Embryonic facial prominence (tissue), 1 donor: ENCODE measurements around the gene GGPS1.
"Not testable (repeated sequence)": the region's sequence is repeated elsewhere in the genome, so short reads cannot be mapped to it uniquely, and the experiment has no call there.

Experiments used
- DNase-seq: peaks from one replicate; pipeline ENCODE4 v3.0.0-alpha.2; 2016; ENCODE audit errors: extremely low spot score

The GGPS1 gene

DNA sequence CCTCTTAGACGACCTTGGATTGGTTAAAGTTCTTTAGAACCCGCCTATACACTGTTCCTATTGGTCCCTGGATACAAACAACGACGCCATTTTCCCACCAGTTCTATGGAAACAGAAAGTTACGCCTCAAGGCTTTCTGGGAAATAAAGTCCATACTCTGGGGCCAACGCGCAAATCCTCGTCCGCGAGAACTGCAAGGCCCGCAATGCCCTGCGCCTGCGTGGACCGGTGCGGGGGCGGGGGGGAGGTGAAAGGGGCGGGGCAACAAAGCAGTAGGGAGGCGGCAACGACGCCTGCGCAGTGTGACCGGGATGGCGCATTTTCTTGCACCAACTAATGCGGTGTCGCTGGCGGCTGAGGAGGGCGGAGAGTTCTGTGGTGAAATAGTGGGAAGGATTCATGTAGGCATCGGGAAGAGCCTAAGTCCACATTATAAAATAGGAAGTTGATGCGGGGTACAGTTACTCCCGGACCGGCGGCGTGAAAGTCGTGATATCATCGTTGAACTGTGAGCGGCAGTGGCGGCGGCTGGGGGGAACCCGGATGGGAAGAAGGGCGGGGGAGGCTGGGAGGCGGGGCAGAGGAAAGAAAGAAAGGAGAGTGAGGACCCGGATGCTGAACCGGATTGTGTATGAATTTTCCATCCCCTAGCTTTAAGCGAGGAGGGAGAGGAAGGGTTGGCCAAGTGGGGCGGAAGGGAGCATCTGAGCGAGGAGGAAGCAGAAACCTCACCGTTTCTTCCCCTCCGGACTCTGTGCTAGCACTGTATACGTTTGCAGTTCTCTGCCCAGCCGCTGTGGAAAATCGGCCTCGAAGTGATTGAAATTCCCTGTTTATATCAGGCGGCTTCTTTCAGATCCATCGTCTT, at the start of gene GGPS1:
TSS of gene GGPS1 (plus strand) at position 300 of the 868 bp plus-strand sequence. CDS start 6,695 bp downstream, outside the sequence.
- peak; percentile 100 for DNase-seq

GRCh38 chr1:235278915-235279292, 49.5 kb upstream of the GGPS1 start:
- DNase-seq = no peak

- DNase-seq = no peak
Observed at GRCh38 chr1:235279694-235280093, 48.7 kb upstream of the GGPS1 start.

DNA sequence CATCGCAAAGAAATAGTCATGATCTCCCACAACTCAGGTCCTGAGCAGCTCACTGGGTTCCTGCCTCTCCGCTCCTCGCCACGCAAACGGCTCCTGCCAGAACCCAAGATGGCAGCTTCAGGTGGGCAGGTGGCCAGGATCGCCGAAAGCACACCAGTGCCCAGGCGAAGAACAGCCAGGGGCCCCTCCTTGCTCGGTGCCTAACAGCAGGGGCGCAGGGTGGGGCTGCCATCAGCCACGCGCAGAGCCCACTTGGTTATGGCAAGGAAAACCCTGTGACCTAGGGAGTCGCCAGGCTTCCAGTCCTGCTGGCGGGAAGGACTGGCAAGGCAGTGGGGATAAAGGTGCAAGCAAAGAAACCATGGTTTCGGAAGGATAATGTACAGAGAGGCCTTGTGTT, 47.9 kb upstream of the GGPS1 start:
- no peak for DNase-seq

DNA sequence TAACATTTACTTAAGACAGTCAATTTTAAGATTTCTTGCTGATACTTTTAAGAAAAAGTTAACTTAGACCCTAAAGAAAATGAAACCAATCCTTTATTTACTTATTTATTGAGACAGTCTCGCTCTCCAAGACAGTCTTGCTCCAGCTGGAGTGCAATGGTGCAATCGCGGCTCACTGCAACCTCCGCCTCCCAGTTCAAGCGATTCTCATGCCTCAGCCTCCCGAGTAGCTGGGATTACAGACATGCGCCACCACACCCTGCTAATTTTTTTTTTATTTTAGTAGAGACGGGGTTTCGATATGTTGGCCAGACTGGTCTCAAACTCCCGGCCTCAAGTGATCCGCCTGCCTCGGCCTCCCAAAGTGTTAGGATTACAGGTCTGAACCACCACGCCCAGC, 44.7 kb upstream of the GGPS1 start:
- not testable (repeated sequence) for DNase-seq

- no peak for DNase-seq
Observed at GRCh38 chr1:235284231-235284769, 44.1 kb upstream of the GGPS1 start.

DNA sequence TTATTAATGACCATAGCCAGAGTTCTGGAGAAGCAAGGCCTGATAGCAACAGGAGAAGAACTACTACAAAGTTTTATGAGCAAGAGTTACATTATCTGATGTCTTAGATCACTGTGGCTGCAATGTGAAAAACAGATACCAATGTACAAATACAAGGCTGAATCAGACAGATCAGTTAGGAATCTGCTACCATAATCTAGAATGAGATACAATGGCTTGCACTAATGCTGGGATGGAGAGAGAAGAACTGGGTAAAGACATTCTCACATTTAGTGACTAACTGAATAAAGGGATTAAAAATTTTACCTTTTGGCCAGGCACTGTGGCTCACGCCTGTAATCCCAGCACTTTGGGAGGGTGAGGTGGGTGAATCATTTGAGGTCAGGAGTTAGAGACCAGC, 41.7 kb upstream of the GGPS1 start:
- DNase-seq = no peak

GRCh38 chr1:235287208-235287882, 41.0 kb upstream of the GGPS1 start:
- DNase-seq = no peak

GRCh38 chr1:235289859-235290739, 38.3 kb upstream of the GGPS1 start:
- no peak for DNase-seq

- DNase-seq = no peak
Observed at GRCh38 chr1:235290740-235291502, 37.4 kb upstream of the GGPS1 start.

GRCh38 chr1:235291599-235292091, 36.7 kb upstream of the GGPS1 start:
- DNase-seq = no peak

- DNase-seq = no peak
Observed at GRCh38 chr1:235292790-235293189, 35.6 kb upstream of the GGPS1 start.

DNA sequence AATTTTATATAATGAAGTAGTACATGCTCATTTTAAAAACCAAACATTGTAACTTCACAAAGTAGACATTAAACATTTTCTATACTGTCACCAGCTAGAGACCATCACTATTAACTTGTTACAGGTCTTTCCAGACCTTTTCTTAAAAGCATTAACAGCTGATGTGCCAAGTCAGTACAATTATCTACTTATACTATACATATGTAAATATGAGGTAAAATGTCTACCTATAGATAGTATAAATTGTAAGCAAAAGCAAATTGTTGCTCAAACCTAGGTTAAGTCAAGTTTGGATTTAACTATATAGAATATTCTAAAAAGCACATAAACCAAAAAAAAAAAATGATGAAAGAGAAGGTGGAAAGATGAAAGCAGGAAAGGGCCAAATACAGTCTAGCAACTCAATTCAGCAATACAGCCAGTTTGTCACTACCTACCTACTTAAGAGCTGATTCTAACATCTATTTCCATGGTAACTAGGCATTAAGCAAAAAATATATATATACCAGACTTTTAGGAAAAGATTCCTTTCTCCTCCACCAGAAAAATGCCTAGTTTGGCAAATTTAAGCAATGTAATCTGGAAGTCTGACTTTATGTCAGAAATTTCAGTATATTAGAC, 34.9 kb upstream of the GGPS1 start:
- DNase-seq = no peak

GRCh38 chr1:235295902-235296350, 32.4 kb upstream of the GGPS1 start:
- no peak for DNase-seq

GRCh38 chr1:235296729-235297128, 31.6 kb upstream of the GGPS1 start:
- DNase-seq = no peak

DNA sequence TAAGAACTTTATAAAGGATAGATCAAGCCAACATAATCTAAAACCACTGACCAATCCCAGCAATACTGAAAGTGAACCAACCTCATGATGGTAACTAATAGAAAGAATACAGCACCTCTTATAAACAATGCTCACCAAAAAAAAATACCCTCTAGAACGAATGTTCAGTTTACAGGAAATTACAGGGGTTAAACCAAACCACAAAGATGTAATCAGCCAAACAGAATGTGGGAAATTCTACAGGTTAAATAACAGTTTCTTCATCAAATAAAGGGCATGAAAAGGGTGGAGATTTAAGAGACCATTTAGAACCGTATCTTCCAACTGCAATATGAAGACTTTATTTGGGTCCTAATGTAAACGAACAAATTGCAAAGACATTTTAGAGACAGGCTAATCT, 30.8 kb upstream of the GGPS1 start:
- no peak for DNase-seq

DNA sequence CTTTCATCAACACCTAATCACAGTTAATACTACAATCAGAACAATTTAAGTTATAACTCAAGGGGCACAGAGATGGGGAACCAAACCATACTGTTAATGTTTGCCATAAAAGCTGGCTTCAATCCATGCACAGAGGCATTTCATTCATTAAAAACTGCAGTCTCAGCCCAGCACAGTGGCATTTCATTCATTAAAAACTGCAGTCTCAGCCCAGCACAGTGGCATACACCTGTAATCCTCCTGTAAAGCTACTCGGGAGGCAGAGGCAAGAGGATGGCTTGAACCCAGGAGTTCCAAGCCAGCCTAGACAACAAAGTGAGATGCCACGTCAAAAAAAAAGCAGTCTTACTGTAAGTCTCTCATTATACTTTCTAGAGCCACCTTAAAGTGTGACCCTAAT, 29.6 kb upstream of the GGPS1 start:
- no peak for DNase-seq

DNA sequence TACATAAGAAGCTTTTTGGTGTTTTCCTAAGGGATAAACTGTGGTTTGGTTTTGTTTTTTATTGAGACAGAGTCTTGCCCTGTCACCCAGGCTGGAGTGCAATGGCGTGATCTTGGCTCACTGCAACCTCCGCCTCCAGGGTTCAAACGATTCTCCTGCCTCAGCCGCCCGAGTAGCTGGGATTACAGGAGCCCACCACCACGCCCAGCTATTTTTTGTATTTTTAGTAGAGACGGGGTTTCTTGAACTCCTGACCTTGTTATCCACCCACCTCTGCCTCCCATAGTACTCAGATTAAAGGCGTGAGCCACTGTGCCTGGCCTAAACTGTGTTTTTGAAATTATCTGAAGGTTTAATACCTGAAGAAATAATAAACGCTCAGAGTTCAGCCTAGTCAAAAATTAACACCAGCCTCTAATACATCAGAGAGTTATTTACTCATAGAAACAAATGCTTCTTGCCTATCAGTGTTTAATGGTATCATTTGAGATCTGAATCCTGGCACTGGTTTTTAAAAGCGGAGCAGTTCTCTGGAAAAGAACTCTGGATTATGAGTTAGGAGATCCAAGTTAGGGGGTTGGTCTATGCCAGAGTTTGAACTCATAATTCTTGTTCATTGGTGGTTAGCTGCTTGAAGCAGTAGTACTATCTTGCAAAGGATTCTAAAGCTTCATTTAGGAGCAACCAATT, 29.1 kb upstream of the GGPS1 start:
- no peak for DNase-seq

DNA sequence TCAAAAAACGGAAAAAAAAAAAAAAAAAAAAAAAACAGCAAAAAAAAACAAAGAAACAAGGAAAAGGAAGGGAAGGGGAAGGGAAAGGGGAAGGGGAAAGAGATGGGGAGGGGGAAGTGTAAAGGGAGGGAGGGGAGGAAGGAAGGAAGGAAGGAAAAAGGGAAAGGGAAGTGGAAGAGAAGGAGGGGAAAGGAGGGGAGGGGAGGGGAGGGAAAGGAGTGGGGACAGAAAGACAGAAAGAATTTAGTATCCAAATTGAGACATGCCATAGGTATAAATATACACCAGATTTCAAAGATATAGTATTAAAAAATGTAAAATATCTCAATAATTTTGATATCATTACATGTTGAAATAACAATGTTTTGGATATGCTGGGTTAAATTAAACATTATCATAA, 26.2 kb upstream of the GGPS1 start:
- DNase-seq = no peak
